GM12878 (cell line): ENCODE measurements around the gene IDI2. TPM values are rescaled to one million over a fixed set of nuclear protein-coding genes. Genes with fewer than 3 reads are reported as not detected.
A peak's percentile ranks its signal among the peaks of the same experiment; 100 is the strongest.

Experiments used
- ATAC-seq: fragments of 200-7000 bp; cut with Tn5 transposase; 3 replicates; pipeline ENCODE4 v1.9.1; 2020; ENCODE audit warnings: mild to moderate bottlenecking, moderate library complexity
- BruUV-seq: library from RNA; stranded (reverse); fragments of 400-500 nt; replicated peaks from 2 replicates; lab custom pipeline; 2021; lab: Mats Ljungman, UMichigan
- CTCF ChIA-PET: fragments of 300-600 bp; sonication (Branson Sonifier 250); formaldehyde crosslinking; extraction: SDS; loops from one replicate; lab custom pipeline; 2021; ENCODE audit warnings: inconsistent platforms; lab: Yijun Ruan, JAX
- POLR2A ChIA-PET: fragments of 350-600 bp; formaldehyde crosslinking; extraction: SDS; loops from one replicate; lab custom pipeline; 2021; ENCODE audit warnings: inconsistent platforms; lab: Charles Lee
- RAD21 ChIA-PET: fragments of 300-600 bp; sonication (Branson Sonifier 250); formaldehyde crosslinking; loops from one replicate; lab custom pipeline; 2023; ENCODE audit warnings: antibody characterized with exemption; ENCODE audit not compliant: unreplicated experiment; lab: Charles Lee
- SMC1A ChIA-PET: fragments of 300-600 bp; sonication (Branson Sonifier 250); formaldehyde crosslinking; loops from one replicate; lab custom pipeline; 2023; ENCODE audit not compliant: unreplicated experiment, uncharacterized antibody; lab: Charles Lee
- DNase-seq: peaks from one replicate; pipeline ENCODE4 v3.0.0-alpha.2; 2011; ENCODE audit warnings: low read depth, low spot score
- FAIRE-seq: peaks from 3 replicates; lab custom pipeline; 2011; peaks lifted over from hg19 to GRCh38; lab: Jason Lieb, UNC
- H2AFZ ChIP-seq: 2 replicates; pipeline ENCODE4 v1.6.0; 2011; ENCODE audit warnings: low read depth, low read length, control low read depth; ENCODE audit not compliant: control insufficient read depth
- H3K27ac ChIP-seq: 2 replicates; pipeline ENCODE4 v1.5.1; 2011; ENCODE audit warnings: control low read depth; ENCODE audit not compliant: control insufficient read depth, insufficient read depth
- H3K27me3 ChIP-seq, 2 experiments: replicated peaks in 1 of 2; 2 replicates each; pipeline versions ENCODE4 v1.6.0 to v1.6.1; 2011; ENCODE audit warnings: low read length in 1 of 2; ENCODE audit not compliant: control insufficient read depth in 2 of 2, insufficient read depth in 2 of 2
- H3K36me3 ChIP-seq, 2 experiments: 2 replicates each; pipeline ENCODE4 v1.5.1; 2011; ENCODE audit warnings: low read length in 1 of 2; ENCODE audit not compliant: control insufficient read depth in 2 of 2, insufficient read depth in 2 of 2
- H3K4me1 ChIP-seq: 2 replicates; pipeline ENCODE4 v1.6.1; 2011; ENCODE audit warnings: mild to moderate bottlenecking, low read length, moderate library complexity, mixed read lengths; ENCODE audit not compliant: control insufficient read depth, insufficient read depth
- H3K4me2 ChIP-seq: 2 replicates; pipeline ENCODE4 v1.6.0; 2011; ENCODE audit warnings: control low read depth; ENCODE audit not compliant: control insufficient read depth, insufficient read depth
- H3K4me3 ChIP-seq: fragments of 200-600 bp; sonication (generic); 2 replicates; pipeline ENCODE4 v1.5.1; 2016
- H3K79me2 ChIP-seq: 2 replicates; pipeline ENCODE4 v1.6.0; 2011; ENCODE audit warnings: low read length; ENCODE audit not compliant: control insufficient read depth, insufficient read depth
- H3K9ac ChIP-seq: 2 replicates; pipeline ENCODE4 v1.8.0; 2011; ENCODE audit warnings: low read length, control low read depth, mixed read lengths; ENCODE audit not compliant: control insufficient read depth, insufficient read depth
- H3K9me3 ChIP-seq: replicated peaks from 3 replicates; pipeline ENCODE4 v1.5.1; 2011; ENCODE audit warnings: mild to moderate bottlenecking, low read length; ENCODE audit not compliant: control insufficient read depth, insufficient read depth
- H4K20me1 ChIP-seq: 2 replicates; pipeline ENCODE4 v1.6.0; 2011; ENCODE audit not compliant: control insufficient read depth, insufficient read depth
- ATF3 ChIP-seq: IDR thresholded peaks from 2 replicates; pipeline ENCODE4 v1.6.1; 2011; ENCODE audit warnings: low read depth, mild to moderate bottlenecking, low read length, moderate library complexity, borderline replicate concordance; ENCODE audit errors: extremely low read depth
- BHLHE40 ChIP-seq, 2 experiments: fragments of 450-650 bp in 1 of 2; IDR thresholded peaks; 2 replicates each; pipeline ENCODE4 v1.6.1; 2011 to 2017; ENCODE audit warnings: low read depth in 2 of 2, borderline replicate concordance in 1 of 2, improper control_type of control experiment in 1 of 2, low read length in 1 of 2, mild to moderate bottlenecking in 1 of 2
- CTCF ChIP-seq, 3 experiments: IDR thresholded peaks in 2 of 3; conservative IDR thresholded peaks in 1 of 3; 2 replicates each; pipeline ENCODE4 v1.5.1; 2011; ENCODE audit warnings: low read depth in 3 of 3, low read length in 3 of 3, mild to moderate bottlenecking in 3 of 3, control low read depth in 2 of 3, moderate library complexity in 2 of 3, inconsistent platforms in 1 of 3, mixed read lengths in 1 of 3; ENCODE audit not compliant: control insufficient read depth in 2 of 3, insufficient read depth in 1 of 3; ENCODE audit errors: extremely low read depth in 1 of 3
- IKZF2 ChIP-seq, 2 experiments: fragments of 450-650 bp; IDR thresholded peaks; 2 replicates each; pipeline ENCODE4 v1.6.1; 2017; ENCODE audit warnings: mild to moderate bottlenecking in 2 of 2, moderate library complexity in 2 of 2
- KLF5 ChIP-seq: fragments of 450-650 bp; IDR thresholded peaks from 2 replicates; pipeline ENCODE4 v1.6.1; 2014; ENCODE audit warnings: mild to moderate bottlenecking; ENCODE audit not compliant: partially characterized antibody
- NBN ChIP-seq: fragments of 450-650 bp; IDR thresholded peaks from 2 replicates; pipeline ENCODE4 v1.6.1; 2016
- PKNOX1 ChIP-seq: fragments of 450-650 bp; IDR thresholded peaks from 2 replicates; pipeline ENCODE4 v1.6.1; 2016; ENCODE audit warnings: mild to moderate bottlenecking
- POLR2A ChIP-seq: IDR thresholded peaks from 2 replicates; pipeline ENCODE4 v1.6.1; 2011; ENCODE audit warnings: low read depth, mild to moderate bottlenecking, low read length
- POLR2AphosphoS2 ChIP-seq: IDR thresholded peaks from 2 replicates; pipeline ENCODE4 v1.6.1; 2011; ENCODE audit warnings: low read depth, mild to moderate bottlenecking, low read length, improper control_type of control experiment, moderate library complexity
- SMAD1 ChIP-seq: fragments of 450-650 bp; IDR thresholded peaks from 2 replicates; pipeline ENCODE4 v1.6.1; 2018; ENCODE audit warnings: mild to moderate bottlenecking, low read depth; ENCODE audit not compliant: partially characterized antibody
- SMARCA5 ChIP-seq: fragments of 450-650 bp; IDR thresholded peaks from 2 replicates; pipeline ENCODE4 v1.6.1; 2017; ENCODE audit warnings: mild to moderate bottlenecking
- SREBF2 ChIP-seq: IDR thresholded peaks from 2 replicates; pipeline ENCODE4 v1.6.1; 2012; ENCODE audit warnings: mild to moderate bottlenecking, low read length
- SRF ChIP-seq, 2 experiments: IDR thresholded peaks; 2 replicates each; pipeline ENCODE4 v1.6.1; 2011; ENCODE audit warnings: low read depth in 2 of 2, low read length in 2 of 2, mild to moderate bottlenecking in 1 of 2, moderate library complexity in 1 of 2
- WRNIP1 ChIP-seq: IDR thresholded peaks from 2 replicates; pipeline ENCODE4 v1.6.1; 2011; ENCODE audit warnings: low read depth, low read length, improper control_type of control experiment, borderline replicate concordance
- YY1 ChIP-seq: IDR thresholded peaks from 2 replicates; pipeline ENCODE4 v1.6.1; 2011; ENCODE audit warnings: low read depth, mild to moderate bottlenecking, low read length
- ZBED1 ChIP-seq: IDR thresholded peaks from 2 replicates; pipeline ENCODE4 v1.6.1; 2016; ENCODE audit warnings: borderline replicate concordance
- ZBTB33 ChIP-seq: fragments of 450-650 bp; IDR thresholded peaks from 2 replicates; pipeline ENCODE4 v1.6.1; 2017; ENCODE audit warnings: mild to moderate bottlenecking
- ZNF217 ChIP-seq: fragments of 450-650 bp; IDR thresholded peaks from 2 replicates; pipeline ENCODE4 v1.6.1; 2017; ENCODE audit warnings: antibody characterized with exemption, mild to moderate bottlenecking
- WGBS: methylation state at CpG from one replicate; pipeline ENCODE4 v1.1.6; 2016; ENCODE audit warnings: low lambda C conversion rate; ENCODE audit not compliant: insufficient replicate concordance, insufficient coverage; ENCODE audit errors: missing lambda C conversion rate; 5-methylcytosine and 5-hydroxymethylcytosine counted together
- in situ Hi-C: fragments of 300-500 bp; cut with MboI; formaldehyde crosslinking; loops from 9 replicates; pipeline ENCODE4 v1.14.3; 2018; ENCODE audit warnings: mixed read lengths
- intact Hi-C: fragments of 100-400 bp; cut with micrococcal nuclease; formaldehyde crosslinking; loops from one replicate; pipeline ENCODE4 v1.14.2; 2022; ENCODE audit not compliant: unreplicated experiment
- polyA plus RNA-seq, 11 experiments: library from polyadenylated mRNA; depleted of rRNA in 4 of 11; unstranded in 6 of 11; stranded (reverse) in 5 of 11; fragments of >200 nt; fragmentation: Nextera tagmentation in 4 of 11; fragmentation: Illumina TruSeq in 1 of 11; extraction: Ambion mirVana in 4 of 11; extraction: Trizol in 1 of 11; gene quantifications; 1 replicate in 1 of 11; 2 replicates in 10 of 11; pipeline versions ENCODE4 v1.2.1 to v1.2.3, GENCODE V29; 2011 to 2016; ENCODE audit warnings: inconsistent platforms in 2 of 11, missing spikeins in 2 of 11, low read depth in 1 of 11
- total RNA-seq, 4 experiments: library from RNA; depleted of rRNA in 3 of 4; stranded (reverse); fragments of >200 nt in 3 of 4; fragmentation: Illumina TruSeq in 1 of 4; extraction: Trizol in 1 of 4; gene quantifications; 2 replicates each; pipeline versions ENCODE4 v1.2.1 to v1.2.3, GENCODE V29; 2013 to 2021

IDI2 gene
- total and polyA plus RNA-seq, 10 of the 15 experiments (the other 5 are each of a cell fraction or from before 2014, with no cell fraction given): 0.06 TPM; not detected in 9

GRCh38 chr10:1048732-1049424, 23.2 kb upstream of the IDI2 start, which contains the start of gene IDI1:
IDI1 (minus strand) TSS chr10:1049119; CDS start chr10:1049003, 116 bp downstream.
- Histone ChIP-seq H2AFZ (peak within 1 kb of the TSS; percentile 58), H3K79me2 (peaks cover 80% of the 10 kb centered on the region), H3K36me3 (peaks cover 0 to 12% of the 10 kb centered on the region in 2 experiments; a peak in 2 of 4 replicates), H3K4me2 (peak within 1 kb of the TSS; percentile 95), H3K4me3 (peak within 1 kb of the TSS; percentile 95), H3K27ac (peak within 1 kb of the TSS; percentile 96), H4K20me1 (peaks cover 3% of the 10 kb centered on the region; the same call in 1 of the 2 replicates), H3K9me3 (no peaks in the 10 kb centered on the region), H3K4me1 (peaks cover 5% of the 10 kb centered on the region), H3K27me3 (no peaks in the 10 kb centered on the region), H3K9ac (peak within 1 kb of the TSS; percentile 92)
- WGBS: under 1% methylated on average over 74 of the region's 83 CpGs
- RAD21 ChIA-PET: interaction anchor here (1.1 to 3.1 kb wide), 6 partner anchors 12 to 164 kb away, joined by 4 to 9 read pairs (median 4); partner anchors contain the start of gene GTPBP4
- peak; percentile 96 for DNase-seq
- no TSS peak for BruUV-seq
- POLR2A ChIA-PET: interaction anchor here (0.6 to 3.6 kb wide), 9 partner anchors 9 to 181 kb away, joined by 3 to 19 read pairs (median 7); partner anchors contain the start of gene LARP4B
- intact Hi-C loops (loop anchor here (2.0 kb wide), 1 partner anchor 118 kb away; the partner anchor contains the start of gene LARP4B), in situ Hi-C loops (no loop called here)
- peak; percentile 87 for ATAC-seq
- CTCF ChIA-PET: interaction anchor here (1.0 to 2.1 kb wide), 3 partner anchors 9 to 26 kb away, joined by 3 to 8 read pairs (median 6); no protein-coding TSS in a partner anchor
- peak; percentile 86 for FAIRE-seq
- SMC1A ChIA-PET: interaction anchor here (0.6 to 1.9 kb wide), 5 partner anchors 9 to 581 kb away, joined by 3 to 6 read pairs (median 4); partner anchors contain the start of gene GTPBP4
- TF ChIP-seq SRF (IDR thresholded peaks at IDR 0.05; ENCODE audit: low read depth in 2 of 2, low read length in 2 of 2) (peak in 1 of 2 experiments; percentile 8; a peak in 1 of 4 replicates), BHLHE40 (IDR thresholded peaks at IDR 0.05; ENCODE audit: borderline replicate concordance in 1 of 2, low read depth in 2 of 2, low read length in 1 of 2) (peak; percentile 56 to 92; a peak in 3 of 4 replicates), WRNIP1 (no peak), ZBTB33 (no peak), YY1 (peak; percentile 84), ATF3 (no peak), POLR2AphosphoS2 (peak; percentile 94), SMAD1 (no peak), CTCF (IDR thresholded peaks at IDR 0.05 in 2 of 3, conservative IDR thresholded peaks at IDR 0.05 in 1 of 3; ENCODE audit: control insufficient read depth in 2 of 3, extremely low read depth in 1 of 3, insufficient read depth in 1 of 3, low read depth in 3 of 3, low read length in 3 of 3) (0 out of 6 replicates have a peak, but pooled peaks of 1 of the 3 experiments have one; percentile 3), POLR2A (peak; percentile 99), ZNF217 (no peak), SMARCA5 (peak; percentile 10), IKZF2 (IDR thresholded peaks at IDR 0.05) (peak in 1 of 2 experiments; percentile 64; a peak in 3 of 4 replicates), SREBF2 (peak; percentile 81), PKNOX1 (peak; percentile 78), KLF5 (peak; percentile 75), NBN (peak; percentile 71; the same call in 1 of the 2 replicates), ZBED1 (0 out of 2 replicates have a peak, but pooled peaks have one; percentile 8)
